Measurements from ENCODE around the gene JMJD7.

GRCh38 chr15:41780727-41781126 is 47.2 kb upstream of the JMJD7 start:
- no peak for TF ChIP-seq CTCF (IDR thresholded peaks at IDR 0.05; ENCODE audit: low read depth, low read length, poor library complexity, severe bottlenecking)
- TF ChIP-seq EZH2phosphoT487 (IDR thresholded peaks at IDR 0.05; ENCODE audit: borderline replicate concordance, low read length), result no peak

Data from DOHH2 (cell line).